HL-60 (cell line): Measurements from ENCODE around the gene GLCE.

Experiments used
- DNase-seq, 2 experiments: peaks; one replicate each; pipeline ENCODE4 v3.0.0-alpha.2; 2010 to 2020; ENCODE audit warnings: low read depth in 1 of 2, low spot score in 1 of 2
- H3K27ac ChIP-seq: fragments of 250-450 bp; sonication (Bioruptor Pico); replicated peaks from 2 replicates; pipeline ENCODE4 v1.5.1; 2020; ENCODE audit warnings: mild to moderate bottlenecking, moderate library complexity
- H3K27me3 ChIP-seq: fragments of 250-450 bp; sonication (Bioruptor Pico); 2 replicates; pipeline ENCODE4 v1.5.1; 2021; ENCODE audit warnings: mild to moderate bottlenecking, moderate library complexity; ENCODE audit not compliant: insufficient read depth, poor library complexity, severe bottlenecking
- H3K4me3 ChIP-seq: replicated peaks from 2 replicates; pipeline ENCODE4 v1.5.1; 2011; ENCODE audit warnings: mild to moderate bottlenecking, control low read depth, low read length; ENCODE audit not compliant: insufficient read depth
- GABPA ChIP-seq: IDR thresholded peaks from 2 replicates; pipeline ENCODE4 v1.6.1; 2012; ENCODE audit warnings: low read depth
- POLR2AphosphoS5 ChIP-seq: IDR thresholded peaks from 2 replicates; pipeline ENCODE4 v1.6.1; 2012; ENCODE audit warnings: low read depth
- REST ChIP-seq: IDR thresholded peaks from 2 replicates; pipeline ENCODE4 v1.6.1; 2012; ENCODE audit warnings: low read depth; ENCODE audit not compliant: insufficient replicate concordance
- SPI1 ChIP-seq: IDR thresholded peaks from 2 replicates; pipeline ENCODE4 v1.6.1; 2012; ENCODE audit warnings: low read depth, mild to moderate bottlenecking, borderline replicate concordance
- TF ChIP-seq, protein P1 (sequence below): IDR thresholded peaks from one replicate; pipeline ENCODE4 v1.5.1; 2011; ENCODE audit warnings: low read length, control low read depth, inconsistent platforms; ENCODE audit not compliant: insufficient read depth

Gene GLCE

DNA sequence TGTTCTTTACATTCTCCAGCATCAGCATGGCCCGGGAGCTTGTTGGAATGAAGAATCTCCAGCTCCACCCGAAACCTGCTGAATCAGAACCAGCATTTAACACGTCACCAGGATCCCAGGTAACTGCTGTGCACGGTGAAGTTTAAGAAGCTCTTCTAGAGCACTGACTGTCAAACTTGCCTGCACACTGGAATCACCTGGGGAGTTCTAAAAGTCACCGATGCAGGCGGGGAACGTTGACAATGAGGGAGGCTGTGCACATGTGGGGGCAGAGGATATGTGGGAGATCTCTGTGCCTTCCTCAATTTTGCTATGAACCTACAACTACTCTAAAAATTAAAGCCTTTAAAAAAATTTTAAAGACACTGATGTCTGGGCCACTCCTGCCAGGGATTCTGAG, 119.2 kb downstream of the GLCE start:
- DNase-seq, result no peak
- H3K4me3 ChIP-seq, result no peak overlapping the region
- TF ChIP-seq, protein P1, sequence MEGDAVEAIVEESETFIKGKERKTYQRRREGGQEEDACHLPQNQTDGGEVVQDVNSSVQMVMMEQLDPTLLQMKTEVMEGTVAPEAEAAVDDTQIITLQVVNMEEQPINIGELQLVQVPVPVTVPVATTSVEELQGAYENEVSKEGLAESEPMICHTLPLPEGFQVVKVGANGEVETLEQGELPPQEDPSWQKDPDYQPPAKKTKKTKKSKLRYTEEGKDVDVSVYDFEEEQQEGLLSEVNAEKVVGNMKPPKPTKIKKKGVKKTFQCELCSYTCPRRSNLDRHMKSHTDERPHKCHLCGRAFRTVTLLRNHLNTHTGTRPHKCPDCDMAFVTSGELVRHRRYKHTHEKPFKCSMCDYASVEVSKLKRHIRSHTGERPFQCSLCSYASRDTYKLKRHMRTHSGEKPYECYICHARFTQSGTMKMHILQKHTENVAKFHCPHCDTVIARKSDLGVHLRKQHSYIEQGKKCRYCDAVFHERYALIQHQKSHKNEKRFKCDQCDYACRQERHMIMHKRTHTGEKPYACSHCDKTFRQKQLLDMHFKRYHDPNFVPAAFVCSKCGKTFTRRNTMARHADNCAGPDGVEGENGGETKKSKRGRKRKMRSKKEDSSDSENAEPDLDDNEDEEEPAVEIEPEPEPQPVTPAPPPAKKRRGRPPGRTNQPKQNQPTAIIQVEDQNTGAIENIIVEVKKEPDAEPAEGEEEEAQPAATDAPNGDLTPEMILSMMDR, result no peak
- TF ChIP-seq GABPA, result no peak
- TF ChIP-seq REST, result no peak
- TF ChIP-seq POLR2AphosphoS5, result no peak
- TF ChIP-seq SPI1, result no peak

DNA sequence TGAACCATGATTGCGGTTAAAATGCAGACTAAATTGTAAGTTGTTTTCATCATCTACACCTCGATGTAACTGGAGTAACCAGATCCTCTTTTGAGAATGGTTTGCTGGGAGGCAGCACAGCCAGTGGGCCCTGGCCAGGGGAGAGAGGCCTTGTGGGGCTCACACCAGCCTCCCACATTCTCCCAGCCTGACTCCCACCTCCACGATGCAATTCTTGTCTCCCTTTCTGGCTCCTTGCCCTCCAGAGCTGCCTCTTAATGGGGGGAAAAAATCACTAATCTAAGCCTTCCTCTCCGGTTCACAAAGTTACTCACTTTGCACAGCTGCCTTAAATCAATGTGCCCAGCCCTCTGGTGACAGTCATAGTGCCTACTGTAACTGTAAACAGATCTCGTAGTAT, 120.3 kb downstream of the GLCE start:
- Histone ChIP-seq H3K27me3 (no peaks in the 10 kb centered on the region), H3K27ac (no peak overlapping the region), H3K4me3 (no peak overlapping the region)
- TF ChIP-seq, protein P1, result no peak
- TF ChIP-seq POLR2AphosphoS5 (no peak), REST (no peak), GABPA (no peak), SPI1 (no peak)
- no peak for DNase-seq

More for the DNA sequence above, 119.2 kb downstream of the GLCE start:
- Histone ChIP-seq H3K27ac (no peak overlapping the region), H3K27me3 (no peaks in the 10 kb centered on the region)

DNA sequence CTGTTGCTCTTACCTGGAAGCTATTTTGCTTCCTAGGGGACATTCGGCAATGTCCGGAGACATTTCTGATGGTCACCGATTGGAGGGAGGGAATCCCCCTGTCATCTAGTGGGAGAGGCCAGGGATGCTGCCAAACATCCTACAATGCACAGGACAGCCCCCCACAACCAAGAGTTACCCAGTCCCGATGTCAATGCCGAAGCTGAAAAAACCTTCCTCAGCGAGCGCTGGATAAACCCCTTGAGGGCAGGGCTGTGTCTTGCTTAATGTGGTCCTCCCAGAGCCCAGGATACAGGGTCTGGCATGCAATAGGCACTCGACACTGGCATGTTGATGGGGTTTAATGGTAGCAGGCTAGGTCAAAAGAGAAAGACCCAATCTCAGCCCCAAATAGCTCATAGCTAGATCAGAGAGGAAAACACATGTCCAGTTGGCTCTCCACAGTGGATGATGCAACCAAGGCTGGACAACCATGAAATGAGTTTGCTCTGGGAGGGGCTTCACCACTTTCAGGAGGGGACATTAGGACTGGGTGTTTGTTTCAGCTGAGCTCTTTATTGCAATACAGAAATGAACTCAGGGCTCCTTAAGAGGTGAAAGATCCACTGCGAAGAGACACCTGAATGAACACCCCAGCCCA, 121.8 kb downstream of the GLCE start:
- TF ChIP-seq, protein P1, result no peak
- no peak for TF ChIP-seq SPI1
- no peak for TF ChIP-seq GABPA
- TF ChIP-seq POLR2AphosphoS5, result no peak
- no peak for TF ChIP-seq REST
- DNase-seq, result no peak
- Histone ChIP-seq H3K27me3 (no peaks in the 10 kb centered on the region), H3K27ac (no peak overlapping the region), H3K4me3 (no peak overlapping the region)
